C4-2B (cell line): Measurements from ENCODE around the gene PAX9.

Experiments
- ZFX ChIP-seq: fragments of 450-650 bp; IDR thresholded peaks from 2 replicates; pipeline ENCODE4 v1.6.1; 2017
- TF ChIP-seq, protein P1 (sequence below): fragments of 450-650 bp; conservative IDR thresholded peaks from 2 replicates; pipeline ENCODE4 v1.5.1; 2017; ENCODE audit warnings: mild to moderate bottlenecking

DNA sequence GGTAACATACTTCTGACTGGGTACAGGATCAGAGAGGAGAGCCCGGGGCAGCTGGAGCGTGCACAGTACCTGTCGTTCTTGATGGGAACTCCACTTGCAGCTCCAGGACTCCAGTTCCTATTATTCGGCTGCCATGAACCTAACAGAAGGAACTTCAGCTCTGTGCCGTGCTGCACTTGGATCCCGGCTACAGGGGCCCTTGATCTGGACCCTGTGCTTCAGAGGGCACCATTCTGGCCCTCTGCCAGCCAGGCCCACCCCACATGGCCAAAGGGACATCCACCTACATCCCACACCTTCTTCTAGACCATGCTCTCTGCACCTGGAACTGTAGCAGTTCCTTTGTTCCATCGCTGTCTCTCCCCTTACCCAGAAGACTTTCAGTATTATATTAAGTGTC lies 58.2 kb downstream of the PAX9 start:
- TF ChIP-seq, protein P1, sequence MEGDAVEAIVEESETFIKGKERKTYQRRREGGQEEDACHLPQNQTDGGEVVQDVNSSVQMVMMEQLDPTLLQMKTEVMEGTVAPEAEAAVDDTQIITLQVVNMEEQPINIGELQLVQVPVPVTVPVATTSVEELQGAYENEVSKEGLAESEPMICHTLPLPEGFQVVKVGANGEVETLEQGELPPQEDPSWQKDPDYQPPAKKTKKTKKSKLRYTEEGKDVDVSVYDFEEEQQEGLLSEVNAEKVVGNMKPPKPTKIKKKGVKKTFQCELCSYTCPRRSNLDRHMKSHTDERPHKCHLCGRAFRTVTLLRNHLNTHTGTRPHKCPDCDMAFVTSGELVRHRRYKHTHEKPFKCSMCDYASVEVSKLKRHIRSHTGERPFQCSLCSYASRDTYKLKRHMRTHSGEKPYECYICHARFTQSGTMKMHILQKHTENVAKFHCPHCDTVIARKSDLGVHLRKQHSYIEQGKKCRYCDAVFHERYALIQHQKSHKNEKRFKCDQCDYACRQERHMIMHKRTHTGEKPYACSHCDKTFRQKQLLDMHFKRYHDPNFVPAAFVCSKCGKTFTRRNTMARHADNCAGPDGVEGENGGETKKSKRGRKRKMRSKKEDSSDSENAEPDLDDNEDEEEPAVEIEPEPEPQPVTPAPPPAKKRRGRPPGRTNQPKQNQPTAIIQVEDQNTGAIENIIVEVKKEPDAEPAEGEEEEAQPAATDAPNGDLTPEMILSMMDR, result no peak
- no peak for TF ChIP-seq ZFX
